Ecto neural progenitor cell (in vitro differentiated cells): ENCODE measurements around the gene KCNN3.

Experiments
- DNase-seq: peaks from one replicate; pipeline ENCODE4 v3.0.0-alpha.2; 2018; ENCODE audit warnings: low spot score

Gene KCNN3

GRCh38 chr1:154840269-154841176, 29.6 kb downstream of the KCNN3 start:
- no peak for DNase-seq

- no peak for DNase-seq
Measured at GRCh38 chr1:154839691-154840090, 30.4 kb downstream of the KCNN3 start.

DNA sequence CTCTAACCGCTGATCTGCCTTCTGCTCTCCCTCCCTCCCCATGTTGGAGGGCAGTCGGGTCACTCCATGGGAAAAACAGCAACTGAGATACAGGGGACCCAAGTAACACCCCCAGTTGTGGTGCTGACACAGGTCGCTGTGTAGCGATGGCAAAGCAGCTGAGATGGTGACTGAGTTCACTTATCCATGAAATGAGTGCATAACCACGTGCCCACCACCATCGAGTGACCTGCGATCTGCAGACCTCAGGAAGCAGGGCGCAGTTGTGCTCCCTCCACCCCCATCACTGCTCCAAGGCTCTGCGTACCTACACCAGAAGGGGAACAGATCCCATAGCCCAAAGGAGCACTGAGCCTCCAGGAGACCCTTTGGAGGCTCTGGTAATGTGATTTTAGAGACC, 31.1 kb downstream of the KCNN3 start:
- no peak for DNase-seq

- no peak for DNase-seq
Measured at GRCh38 chr1:154838461-154838860, 31.6 kb downstream of the KCNN3 start.

DNA sequence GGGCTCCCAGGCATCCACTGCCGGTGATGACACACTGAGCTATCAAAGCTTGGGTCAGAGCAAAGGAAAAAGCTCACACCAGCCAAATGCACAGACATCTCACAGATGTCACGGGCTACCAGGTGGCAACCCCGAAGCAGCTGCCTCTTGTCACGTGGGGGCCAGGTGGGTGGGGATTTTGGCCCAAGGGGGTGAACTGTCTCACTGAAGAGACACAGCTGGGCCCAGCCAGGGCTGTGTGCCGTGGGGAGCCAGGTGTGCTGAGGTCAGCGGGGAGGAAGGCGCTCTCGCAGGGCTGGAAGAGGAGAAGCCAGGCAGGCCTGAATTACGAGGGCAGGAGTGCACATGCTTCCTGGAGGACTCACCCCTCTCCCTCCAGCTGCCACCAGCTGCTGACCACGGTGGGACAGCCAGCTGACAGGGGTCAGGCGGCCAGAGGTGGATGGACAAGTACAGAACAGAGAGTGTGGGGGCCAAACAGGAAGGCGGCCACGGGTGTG, 32.4 kb downstream of the KCNN3 start:
- DNase-seq, result no peak

- no peak for DNase-seq
Measured at GRCh38 chr1:154837034-154837671, 32.9 kb downstream of the KCNN3 start.

GRCh38 chr1:154835531-154836324, 34.4 kb downstream of the KCNN3 start:
- no peak for DNase-seq

- no peak for DNase-seq
Measured at GRCh38 chr1:154833841-154834240, 36.2 kb downstream of the KCNN3 start.

GRCh38 chr1:154833209-154833608, 36.9 kb downstream of the KCNN3 start:
- DNase-seq, result no peak

- DNase-seq, result no peak
Measured at GRCh38 chr1:154832384-154832783, 37.7 kb downstream of the KCNN3 start.

DNA sequence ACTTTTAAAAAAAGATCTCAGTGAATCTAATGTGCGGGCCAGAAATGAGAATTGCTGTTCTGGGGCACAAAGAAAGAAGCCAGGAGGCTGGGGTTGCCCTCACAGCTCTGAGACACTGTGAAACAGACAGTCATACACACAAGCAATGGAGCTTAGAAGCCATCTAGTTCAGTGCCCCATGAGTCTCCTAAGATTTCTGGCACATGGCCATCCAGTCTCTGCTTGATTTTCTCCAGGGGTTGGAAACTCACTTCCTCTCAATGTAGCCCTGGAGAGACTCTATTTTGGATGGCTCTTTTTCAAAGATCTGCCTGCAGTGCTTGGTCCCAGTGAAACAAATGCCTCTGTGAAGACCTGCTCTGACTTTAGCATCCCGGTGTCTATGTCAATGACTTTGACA, 38.6 kb downstream of the KCNN3 start:
- DNase-seq, result no peak

DNA sequence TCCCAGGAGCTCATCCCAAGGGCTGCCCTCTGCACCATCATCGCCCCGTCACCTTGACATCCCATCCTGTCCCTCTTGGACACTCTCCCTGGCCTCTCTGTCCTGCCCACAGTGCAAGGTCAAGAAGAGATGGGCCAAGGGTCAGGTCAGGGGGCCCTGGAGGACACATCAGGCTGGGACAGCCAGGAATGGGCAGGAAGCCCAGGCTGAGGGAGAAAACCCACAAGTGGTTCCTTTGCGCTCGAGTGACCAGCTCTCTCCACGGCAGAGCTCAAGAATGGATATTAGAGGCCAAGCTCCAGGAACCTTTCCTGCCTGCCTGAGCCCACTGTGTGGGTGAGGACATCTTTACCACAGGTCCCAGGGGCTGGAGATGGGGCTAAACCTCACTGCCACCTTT, 41.0 kb downstream of the KCNN3 start:
- no peak for DNase-seq

DNA sequence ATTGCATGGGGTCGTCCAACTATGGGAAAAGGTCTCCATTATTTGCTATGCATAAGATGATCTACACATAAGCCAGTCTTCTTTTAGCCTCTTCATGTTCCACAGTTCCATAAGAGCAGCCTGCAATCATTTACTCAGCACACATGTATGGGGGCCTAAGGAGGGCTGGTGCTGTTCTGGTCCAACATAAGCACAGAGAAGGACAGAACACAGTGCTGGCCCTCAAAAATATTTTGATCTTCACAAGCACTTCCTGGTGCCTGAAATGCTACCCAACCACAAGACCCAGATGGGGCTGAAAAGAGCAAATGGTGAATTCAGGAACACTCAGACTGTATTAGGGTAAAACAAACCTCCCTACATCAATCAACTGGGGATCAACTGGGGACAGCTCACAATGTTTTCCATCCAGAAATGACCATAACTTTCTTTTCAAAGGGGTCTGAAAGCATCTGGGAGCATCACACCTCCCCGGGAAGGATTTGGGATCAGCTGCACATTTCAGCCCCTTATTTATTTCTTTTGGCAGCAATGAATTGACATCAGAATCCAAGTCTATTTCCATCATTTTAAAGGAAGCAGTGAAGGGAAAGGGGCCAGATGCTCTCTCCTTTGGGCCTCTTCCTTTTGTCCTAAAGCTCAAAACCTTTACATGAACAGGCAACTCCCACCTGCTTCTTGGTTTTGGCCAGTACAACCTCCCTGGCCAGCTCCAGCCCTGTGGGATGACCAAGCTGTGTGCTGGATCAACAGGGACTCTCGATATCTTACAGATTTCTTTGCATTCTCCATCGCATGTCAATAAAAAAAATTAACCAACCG, 45.7 kb downstream of the KCNN3 start:
- no peak for DNase-seq

DNA sequence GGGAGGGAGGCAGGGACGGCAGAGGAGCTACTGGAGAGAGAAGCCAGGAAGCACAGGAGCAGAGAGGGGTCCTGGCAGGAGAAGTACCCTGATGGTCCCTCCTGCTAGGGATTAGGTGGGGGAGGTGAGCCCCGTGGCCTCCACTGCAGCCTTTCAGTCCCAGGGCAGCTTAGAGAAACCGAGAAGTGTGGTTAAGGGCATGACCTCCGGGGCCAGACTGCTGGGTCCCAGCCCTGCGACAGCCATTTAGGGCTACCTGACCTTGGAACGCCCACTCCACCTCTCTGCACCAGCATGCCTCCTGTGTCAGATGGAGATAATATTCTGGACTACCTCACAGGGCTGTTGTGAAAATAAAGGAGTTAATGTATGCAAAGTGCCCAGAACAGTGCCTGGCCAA, 47.4 kb downstream of the KCNN3 start:
- DNase-seq, result no peak

GRCh38 chr1:154822233-154822632, 47.8 kb downstream of the KCNN3 start:
- DNase-seq, result no peak

GRCh38 chr1:154821083-154821482, 49.0 kb downstream of the KCNN3 start:
- no peak for DNase-seq

DNA sequence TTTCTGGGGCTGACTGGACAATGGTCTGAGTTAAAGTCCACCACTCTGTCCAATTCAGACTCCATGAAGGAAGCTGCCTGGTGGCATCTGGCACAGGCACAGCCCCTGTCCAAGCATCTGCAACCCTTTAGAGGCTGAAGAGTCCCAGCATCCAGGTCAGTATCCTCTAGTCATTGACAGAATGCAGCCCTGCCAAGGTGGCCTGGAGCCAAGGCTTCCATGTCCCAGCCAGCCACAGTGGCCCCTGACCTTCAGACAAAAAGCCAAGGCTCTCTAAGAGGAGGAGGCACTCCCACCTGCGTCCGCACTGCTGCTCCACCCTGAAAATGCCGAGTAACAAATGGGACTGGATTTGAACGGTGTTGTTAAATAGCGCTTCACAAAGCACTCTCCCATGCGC, 49.4 kb downstream of the KCNN3 start:
- DNase-seq, result no peak

GRCh38 chr1:154819628-154820590, 50.2 kb downstream of the KCNN3 start:
- no peak for DNase-seq

DNA sequence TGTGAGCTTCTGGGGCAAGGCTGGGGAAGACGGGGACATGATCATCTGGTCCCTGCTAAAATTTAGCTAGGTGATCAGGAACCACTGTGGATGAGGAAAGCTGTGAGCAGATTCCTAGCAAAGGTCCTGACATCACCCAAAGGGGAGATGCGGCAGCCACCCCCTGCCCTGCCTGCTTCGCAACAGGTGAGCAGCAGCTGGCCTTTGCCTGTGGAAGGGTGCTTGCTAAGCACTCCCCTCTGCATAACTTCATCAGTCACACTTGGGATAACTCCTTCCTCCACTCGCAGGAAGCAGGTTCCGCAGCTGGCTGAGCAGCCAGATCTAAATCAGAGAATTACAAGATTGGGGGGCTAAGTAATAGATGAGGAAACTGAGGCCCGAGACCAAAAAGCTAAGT, 51.2 kb downstream of the KCNN3 start:
- no peak for DNase-seq

GRCh38 chr1:154816937-154817336, 53.1 kb downstream of the KCNN3 start:
- DNase-seq, result no peak
